ENCODE data around the gene TROAP.

GRCh38 chr12:49375406-49375805 lies 52.4 kb downstream of the TROAP start:
- TF ChIP-seq REST (IDR thresholded peaks at IDR 0.05): no peak
- no peak for TF ChIP-seq CTCF (IDR thresholded peaks at IDR 0.05; ENCODE audit: low read depth, low read length, missing input control)
- no peak for TF ChIP-seq YY1 (IDR thresholded peaks at IDR 0.05)
- no peak for TF ChIP-seq RAD21 (IDR thresholded peaks at IDR 0.05)
- no peak for TF ChIP-seq FOXA1 (IDR thresholded peaks at IDR 0.05)
- no peak for TF ChIP-seq MAX (IDR thresholded peaks at IDR 0.05)
- TF ChIP-seq TAF1 (conservative IDR thresholded peaks at IDR 0.05): no peak
- TF ChIP-seq, protein P1, sequence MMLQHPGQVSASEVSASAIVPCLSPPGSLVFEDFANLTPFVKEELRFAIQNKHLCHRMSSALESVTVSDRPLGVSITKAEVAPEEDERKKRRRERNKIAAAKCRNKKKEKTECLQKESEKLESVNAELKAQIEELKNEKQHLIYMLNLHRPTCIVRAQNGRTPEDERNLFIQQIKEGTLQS (IDR thresholded peaks at IDR 0.05): no peak
- no peak for TF ChIP-seq JUND (IDR thresholded peaks at IDR 0.05)
- no peak for TF ChIP-seq RXRA (IDR thresholded peaks at IDR 0.05)

All from liver (tissue), 3 donors.